ENCODE measurements around the gene MAPKAPK3.
A peak's percentile ranks its signal among the peaks of the same experiment; 100 is the strongest.

Gene MAPKAPK3

DNA sequence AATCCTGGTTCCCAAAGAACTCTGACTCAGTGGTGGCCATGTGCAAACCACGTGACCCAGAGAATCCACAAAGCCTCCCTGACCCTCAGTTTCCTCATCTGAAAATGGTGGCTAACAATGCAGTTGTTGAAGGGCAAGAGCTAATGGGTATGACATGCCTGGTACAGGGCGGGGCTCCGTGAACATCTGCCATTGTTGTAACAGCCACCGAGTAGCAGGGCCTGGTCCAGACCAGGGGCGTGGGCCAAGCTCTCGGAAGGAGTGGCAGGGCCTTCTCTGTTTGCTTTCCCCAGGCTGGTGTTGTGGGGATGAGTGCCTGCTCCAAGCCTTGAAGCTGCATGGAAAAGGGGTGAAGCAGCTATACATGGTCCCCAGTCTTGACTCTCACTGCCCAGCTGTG is 13.4 kb downstream of the MAPKAPK3 start:
- no peak for DNase-seq

DNA sequence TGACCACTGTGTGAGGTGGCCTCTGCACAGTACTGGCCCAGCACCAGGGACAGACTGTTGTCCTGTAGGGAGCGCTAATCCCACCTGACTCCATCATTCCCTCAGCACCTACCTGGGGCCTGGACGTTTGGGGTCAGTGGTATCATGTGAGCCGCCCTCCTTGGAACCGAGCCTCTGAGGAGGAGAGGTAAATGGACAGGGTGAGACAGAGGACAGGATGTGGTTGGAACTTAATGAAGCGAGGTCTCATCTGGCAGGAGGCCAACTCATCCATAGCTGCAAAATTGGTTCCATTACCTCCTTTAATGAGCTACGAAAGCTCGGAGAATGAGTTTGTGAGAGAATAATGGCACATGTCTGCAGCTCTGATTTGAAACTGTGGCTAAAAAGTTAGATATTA is 13.9 kb downstream of the MAPKAPK3 start:
- DNase-seq, result no peak

DNA sequence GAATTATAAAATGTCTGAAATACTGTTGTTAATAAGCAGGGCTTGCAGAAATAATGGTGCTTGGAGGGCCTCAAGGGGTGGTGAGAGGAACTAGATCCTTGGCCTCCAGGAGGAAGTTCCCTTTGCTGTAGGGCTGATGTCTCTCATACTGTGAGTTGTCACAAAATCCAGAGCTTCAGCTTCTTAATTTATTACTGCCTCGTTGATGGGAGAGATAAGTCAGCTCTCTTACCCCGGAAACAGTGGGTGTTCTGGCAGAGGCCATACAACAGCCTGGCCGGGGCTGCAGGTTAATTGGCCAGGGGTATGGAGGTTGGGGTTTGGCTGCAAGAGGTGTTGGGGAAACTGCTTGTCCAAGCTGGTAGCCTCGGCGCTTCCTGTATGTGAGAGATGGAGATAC is 15.5 kb downstream of the MAPKAPK3 start:
- no peak for DNase-seq

- no peak for DNase-seq
These were observed 16.4 kb downstream of the MAPKAPK3 start for GRCh38 chr3:50633230-50633790.

DNA sequence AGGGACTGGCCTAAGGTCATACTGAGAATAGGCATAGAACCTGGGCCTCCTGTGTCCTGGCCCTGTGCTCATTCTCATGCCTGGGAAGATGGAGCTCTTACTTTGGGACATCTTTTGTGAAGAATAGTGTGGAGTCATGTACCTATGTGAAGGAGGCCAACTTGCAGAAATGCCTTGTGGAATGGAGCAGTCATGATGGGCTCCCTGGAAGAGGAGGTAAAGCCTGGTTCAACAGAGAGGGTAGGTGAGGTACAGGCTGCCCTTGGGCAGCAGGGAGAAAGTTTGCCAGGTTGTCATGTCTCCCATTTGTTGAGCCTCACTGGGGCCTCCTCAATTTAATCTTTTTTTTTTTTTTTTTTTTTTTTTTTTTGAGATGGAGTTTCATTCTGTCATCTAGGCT is 18.1 kb downstream of the MAPKAPK3 start:
- DNase-seq, result no peak

- DNase-seq, result no peak
These were observed 20.1 kb downstream of the MAPKAPK3 start for GRCh38 chr3:50637011-50637410.

GRCh38 chr3:50637945-50638344 is 21.0 kb downstream of the MAPKAPK3 start:
- DNase-seq, result no peak

GRCh38 chr3:50639055-50639494 is 22.1 kb downstream of the MAPKAPK3 start:
- DNase-seq, result no peak

- DNase-seq, result peak; percentile 34
These were observed 25.4 kb downstream of the MAPKAPK3 start for GRCh38 chr3:50642382-50642781.

- DNase-seq, result no peak
These were observed 27.6 kb downstream of the MAPKAPK3 start for GRCh38 chr3:50644561-50644960.

DNA sequence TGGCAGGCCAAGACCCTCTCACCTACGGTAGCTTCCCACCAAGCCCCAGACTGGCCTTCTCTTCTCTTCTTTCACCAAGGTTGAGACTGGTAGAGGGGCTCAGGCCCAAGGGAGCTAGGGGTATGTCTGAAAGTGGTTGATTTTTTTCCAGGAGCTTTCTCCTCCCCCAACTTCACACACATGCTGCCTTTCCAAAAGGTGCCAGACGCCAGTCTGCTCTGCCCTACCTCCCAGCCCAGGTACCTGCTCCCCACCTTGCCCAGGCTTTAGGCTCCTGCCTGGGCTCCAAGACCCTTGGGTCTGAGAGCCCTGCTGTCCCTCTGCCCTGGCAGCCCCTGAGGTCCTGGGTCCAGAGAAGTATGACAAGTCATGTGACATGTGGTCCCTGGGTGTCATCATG is 28.4 kb downstream of the MAPKAPK3 start:
- DNase-seq, result no peak

DNA sequence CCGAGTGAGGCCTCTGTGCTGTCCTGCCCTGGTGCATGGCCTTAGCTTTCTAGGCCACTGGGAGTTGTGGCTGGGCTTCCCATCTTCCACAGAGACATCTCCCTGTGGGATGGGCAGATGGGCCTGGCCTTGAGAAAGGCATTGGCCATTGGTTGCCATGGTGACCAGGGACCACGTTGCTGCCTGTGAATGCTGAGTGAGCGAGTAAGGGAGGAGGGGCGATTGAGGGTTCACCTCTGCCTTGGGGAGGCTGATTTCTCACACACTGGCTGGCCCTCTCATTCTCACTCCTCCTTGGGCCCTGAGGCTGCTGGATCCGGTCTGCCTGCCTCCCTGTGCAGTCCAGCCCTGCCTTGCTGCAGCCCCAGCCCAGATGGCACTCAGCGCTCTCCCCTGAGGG is 31.4 kb downstream of the MAPKAPK3 start:
- no peak for DNase-seq

DNA sequence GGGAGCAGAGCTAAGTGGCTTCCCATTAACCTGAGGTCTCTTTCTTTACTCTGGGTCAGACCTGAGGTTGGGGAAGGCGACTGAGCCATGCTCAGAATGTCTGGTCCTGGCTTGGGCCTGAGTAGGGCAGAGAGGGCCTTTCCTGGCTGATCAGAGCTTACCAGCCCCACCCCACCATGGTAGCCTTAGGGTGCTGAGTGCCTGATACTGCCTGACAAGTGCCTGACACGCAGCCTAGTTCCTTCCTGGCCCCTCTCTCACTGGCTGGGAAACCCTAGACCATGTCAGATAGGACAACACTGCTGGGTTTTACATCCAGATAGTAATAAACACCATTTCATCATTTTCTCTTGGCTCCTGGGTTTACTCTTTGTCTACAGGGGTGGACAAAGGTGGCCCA is 32.0 kb downstream of the MAPKAPK3 start:
- DNase-seq, result no peak

DNA sequence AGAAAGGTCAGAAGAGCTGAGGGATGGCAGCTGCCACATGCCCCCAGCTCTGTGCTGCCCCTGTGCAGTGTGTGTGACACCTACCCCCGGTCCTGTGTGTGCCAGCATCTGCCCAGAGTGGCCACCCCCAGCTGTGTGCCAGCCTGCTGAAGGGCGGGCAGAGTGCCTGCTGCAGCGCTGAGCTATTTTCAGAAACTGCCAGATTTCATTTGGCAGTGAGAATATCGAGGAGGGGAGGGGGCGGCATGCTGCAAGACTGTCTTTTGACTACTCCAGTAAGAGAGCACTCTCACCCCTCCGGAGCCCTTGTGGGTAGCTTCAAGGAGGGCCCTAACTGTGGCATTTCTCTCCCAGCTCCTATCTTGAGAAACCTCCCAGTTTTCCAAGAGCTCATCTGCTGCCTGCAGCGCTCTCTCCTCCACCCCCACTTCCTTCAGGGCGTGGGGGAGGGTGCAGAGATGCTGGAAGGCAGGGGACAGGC is 32.5 kb downstream of the MAPKAPK3 start:
- no peak for DNase-seq

DNA sequence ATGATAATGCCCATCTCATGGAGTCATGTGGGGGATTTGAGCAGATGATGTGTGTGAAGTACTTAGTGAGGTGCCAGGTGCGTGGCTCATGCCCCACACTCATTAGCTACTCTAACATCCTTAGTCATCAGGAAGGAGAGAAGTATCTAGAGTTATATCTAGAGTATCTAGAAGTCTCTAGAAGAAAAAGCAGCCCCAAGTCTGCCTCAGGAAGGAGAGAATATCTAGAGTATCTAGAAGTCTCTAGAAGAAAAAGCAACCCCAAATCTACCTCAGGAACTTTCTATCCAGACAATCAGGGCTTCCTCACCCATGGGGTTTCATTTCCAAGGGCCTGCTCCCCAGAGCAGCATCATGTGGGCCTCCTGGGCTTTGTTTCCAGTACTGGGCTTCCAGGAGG is 33.1 kb downstream of the MAPKAPK3 start:
- DNase-seq, result no peak

GRCh38 chr3:50651445-50651844 is 34.5 kb downstream of the MAPKAPK3 start:
- DNase-seq, result no peak

DNA sequence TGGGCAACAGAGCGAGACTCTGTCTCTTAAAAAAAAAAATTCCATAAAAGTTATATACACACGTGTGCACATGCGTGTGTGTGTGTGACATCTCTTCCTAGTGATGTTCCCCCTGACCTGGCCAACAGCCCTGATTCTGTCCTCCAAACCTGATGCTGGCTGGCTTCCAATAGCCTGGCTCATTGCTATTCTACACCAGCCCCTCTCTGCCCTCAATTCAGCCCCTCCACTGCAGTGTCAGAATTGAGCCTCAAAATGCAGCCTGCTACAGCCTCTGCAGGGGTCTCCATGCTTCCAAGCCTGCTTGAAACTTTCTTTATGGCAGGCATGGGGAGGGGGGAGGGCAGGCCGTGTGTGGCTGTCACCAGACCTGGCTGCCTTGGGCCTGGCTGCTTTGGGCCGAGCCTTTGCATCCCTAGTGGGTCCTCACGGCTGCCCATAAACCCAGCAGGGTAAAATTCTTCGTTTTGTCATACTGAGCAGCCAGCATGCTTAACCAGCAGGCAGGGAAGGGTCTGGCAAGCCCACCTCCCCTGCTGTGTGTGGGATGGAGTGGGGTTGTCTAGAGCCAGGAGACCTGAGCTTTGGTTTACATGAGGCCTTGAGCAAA is 35.1 kb downstream of the MAPKAPK3 start:
- DNase-seq, result no peak

DNA sequence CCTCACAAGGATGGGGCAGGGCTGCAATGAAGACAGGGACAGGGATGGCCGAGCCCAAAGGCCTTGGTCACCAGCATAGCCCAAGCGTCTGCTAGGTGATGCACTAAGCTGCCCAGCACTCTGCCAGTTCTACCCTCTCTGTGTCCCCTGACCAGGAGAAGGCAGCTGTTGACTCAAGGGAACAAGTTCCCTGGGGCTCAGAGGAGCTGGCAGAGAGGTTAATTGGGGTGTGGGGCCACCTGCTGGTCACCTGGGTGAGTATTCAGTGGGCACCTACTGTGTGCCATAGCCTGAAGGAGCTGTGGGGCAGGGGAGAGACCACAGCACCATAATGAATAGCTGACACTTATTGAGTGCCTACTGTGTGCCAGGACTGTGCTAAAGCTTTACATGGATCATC is 35.8 kb downstream of the MAPKAPK3 start:
- peak; percentile 54 for DNase-seq

- no peak for DNase-seq
These were observed 37.1 kb downstream of the MAPKAPK3 start for GRCh38 chr3:50653937-50654595.

- peak; percentile 51 for DNase-seq
These were observed 38.3 kb downstream of the MAPKAPK3 start for GRCh38 chr3:50655009-50655830.

DNA sequence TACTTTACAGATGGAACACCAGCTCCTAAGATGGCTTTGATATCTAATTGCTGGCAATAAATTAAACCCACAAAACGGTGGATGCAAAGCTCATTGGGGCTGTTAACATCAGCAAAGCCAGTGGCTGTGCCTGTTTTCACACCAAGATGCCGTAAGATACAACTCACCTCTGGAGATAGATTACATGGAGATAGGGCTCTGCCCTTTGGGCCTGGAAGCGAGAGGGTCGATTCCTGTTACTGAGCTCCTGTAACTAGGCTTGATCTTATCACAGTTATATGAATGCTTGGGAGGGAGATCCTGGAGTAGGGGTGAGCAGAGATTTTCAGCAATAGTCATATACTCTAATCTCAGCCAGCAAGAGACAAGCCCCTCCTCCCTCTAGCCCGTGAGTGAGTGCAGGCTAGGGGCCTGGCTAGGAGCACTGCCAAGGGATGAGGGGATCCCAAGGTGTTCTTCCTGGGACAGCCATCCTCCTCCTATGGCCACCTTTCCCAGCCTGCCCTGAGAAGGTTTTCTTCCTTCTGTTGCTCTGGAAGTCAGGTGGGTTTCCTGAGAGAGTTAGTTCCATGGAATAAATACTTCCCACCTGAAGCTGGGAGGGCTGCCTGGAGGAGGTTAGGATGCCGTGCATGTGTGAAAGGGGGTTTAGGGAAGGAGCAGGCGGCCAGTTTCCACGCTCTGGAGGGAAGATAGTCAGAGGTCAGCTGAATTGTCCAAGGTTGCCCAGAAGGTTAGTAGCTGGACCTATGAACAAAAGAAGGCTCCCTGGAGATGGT is 39.7 kb downstream of the MAPKAPK3 start:
- DNase-seq, result no peak

- no peak for DNase-seq
These were observed 40.5 kb downstream of the MAPKAPK3 start for GRCh38 chr3:50657407-50657806.

GRCh38 chr3:50657816-50658215 is 40.9 kb downstream of the MAPKAPK3 start:
- no peak for DNase-seq
